WTC11 (cell line): Measurements from ENCODE around the gene RASAL2.

Experiments
- CDX4 ChIP-seq: fragments of 250-450 bp; sonication (Bioruptor Pico); IDR thresholded peaks from 2 replicates; pipeline ENCODE4 v1.9.0; 2021; ENCODE audit warnings: moderate library complexity, mild to moderate bottlenecking, inconsistent platforms, borderline replicate concordance
- CREM ChIP-seq: sonication (generic); formaldehyde crosslinking; IDR thresholded peaks from 2 replicates; pipeline ENCODE4 v1.8.1; 2022; ENCODE audit warnings: mild to moderate bottlenecking, missing genetic modification reagents, moderate library complexity
- CTCF ChIP-seq: fragments of 200-600 bp; IDR thresholded peaks from 2 replicates; pipeline ENCODE4 v1.8.0; 2022; ENCODE audit warnings: antibody characterized with exemption
- FOXJ3 ChIP-seq: sonication (generic); formaldehyde crosslinking; IDR thresholded peaks from 2 replicates; pipeline ENCODE4 v1.9.0; 2021; ENCODE audit warnings: missing genetic modification reagents, mild to moderate bottlenecking, borderline replicate concordance
- FOXK1 ChIP-seq: sonication (generic); formaldehyde crosslinking; IDR thresholded peaks from 2 replicates; pipeline ENCODE4 v1.8.0; 2022; ENCODE audit warnings: mild to moderate bottlenecking, moderate library complexity, missing genetic modification reagents
- JAZF1 ChIP-seq: fragments of 250-450 bp; sonication (Bioruptor Pico); IDR thresholded peaks from 2 replicates; pipeline ENCODE4 v1.9.0; 2021; ENCODE audit warnings: moderate library complexity, mild to moderate bottlenecking, inconsistent platforms
- SP1 ChIP-seq: sonication (generic); formaldehyde crosslinking; conservative IDR thresholded peaks from 2 replicates; pipeline ENCODE4 v1.8.1; 2022; ENCODE audit warnings: missing genetic modification reagents
- TEAD4 ChIP-seq: sonication (generic); formaldehyde crosslinking; IDR thresholded peaks from 2 replicates; pipeline ENCODE4 v1.8.0; 2022; ENCODE audit warnings: mild to moderate bottlenecking, missing genetic modification reagents
- ZNF263 ChIP-seq: sonication (generic); formaldehyde crosslinking; IDR thresholded peaks from 2 replicates; pipeline ENCODE4 v1.8.1; 2022; ENCODE audit warnings: low read depth, mild to moderate bottlenecking, moderate library complexity, missing genetic modification reagents

- TF ChIP-seq FOXJ3 (CRISPR knock-in tag), result no peak
- TF ChIP-seq JAZF1 (CRISPR knock-in tag), result no peak
- TF ChIP-seq TEAD4 (CRISPR knock-in tag), result no peak
- no peak for TF ChIP-seq CTCF
- TF ChIP-seq SP1 (CRISPR knock-in tag), result no peak
- TF ChIP-seq CREM (CRISPR knock-in tag), result no peak
- TF ChIP-seq FOXK1, result no peak
- TF ChIP-seq ZNF263 (CRISPR knock-in tag), result no peak
- no peak for TF ChIP-seq CDX4 (CRISPR knock-in tag)
Observed at GRCh38 chr1:178516110-178516509, 422.2 kb downstream of the RASAL2 start.
